DMS114 treated with DMSO at 0.1 percent for 48 hours (cell line): ENCODE results near the gene MMP24OS.
"Not testable (repeated sequence)": the region's sequence is repeated elsewhere in the genome, so short reads cannot be mapped to it uniquely, and the experiment has no call there.

ENCODE experiments used
- DNase-seq: peaks from one replicate; lab custom pipeline; 2025; ENCODE audit not compliant: unreplicated experiment; lab: John Stamatoyannopoulos, UW

Gene MMP24OS

DNA sequence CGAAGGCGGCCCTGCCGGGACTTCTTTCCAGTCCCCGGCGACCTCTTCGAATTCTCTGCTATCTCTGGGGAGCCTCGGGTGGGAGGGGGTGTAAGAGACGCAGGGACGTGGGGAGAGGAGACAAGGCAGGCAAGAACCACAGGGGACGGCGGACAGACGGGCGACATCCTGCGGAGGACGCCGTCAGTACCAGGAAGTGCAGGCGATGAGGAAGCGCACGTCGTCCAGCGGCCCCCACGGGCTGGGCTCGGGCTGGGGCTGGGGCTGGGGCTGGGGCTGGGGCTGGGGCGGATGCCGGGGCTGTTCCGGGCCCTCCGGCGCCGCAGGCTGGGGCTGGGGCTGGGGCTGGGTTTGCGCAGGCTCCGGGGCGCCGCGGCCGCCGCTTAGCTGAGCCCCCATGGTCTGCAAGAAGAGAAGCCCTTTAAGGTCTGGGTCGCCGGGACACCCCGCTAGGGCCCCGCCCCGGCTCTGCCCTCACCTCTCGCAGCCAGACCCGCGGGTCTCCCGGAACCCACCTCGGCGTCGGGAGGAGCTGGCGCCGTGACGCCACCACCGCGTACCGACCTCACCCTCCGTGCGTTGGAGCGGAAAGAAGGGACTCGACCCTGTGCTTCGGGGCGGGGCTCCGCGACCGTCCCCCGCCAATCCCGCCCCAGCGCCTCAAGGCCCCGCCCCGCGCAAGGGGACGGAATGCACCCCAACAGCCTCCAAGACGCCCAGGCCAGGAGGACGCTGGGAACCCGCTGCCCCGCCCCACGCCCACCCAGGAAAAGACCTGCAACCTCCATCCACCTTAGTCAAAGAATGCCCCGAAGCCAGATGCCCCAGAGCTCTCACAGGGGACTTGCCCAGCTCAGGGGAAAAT is at the start of gene MMP24OS:
MMP24OS (minus strand) TSS at position 592 of the 865 bp plus-strand sequence; CDS start at position 399, 193 bp downstream.
- DNase-seq: peak; percentile 57

DNA sequence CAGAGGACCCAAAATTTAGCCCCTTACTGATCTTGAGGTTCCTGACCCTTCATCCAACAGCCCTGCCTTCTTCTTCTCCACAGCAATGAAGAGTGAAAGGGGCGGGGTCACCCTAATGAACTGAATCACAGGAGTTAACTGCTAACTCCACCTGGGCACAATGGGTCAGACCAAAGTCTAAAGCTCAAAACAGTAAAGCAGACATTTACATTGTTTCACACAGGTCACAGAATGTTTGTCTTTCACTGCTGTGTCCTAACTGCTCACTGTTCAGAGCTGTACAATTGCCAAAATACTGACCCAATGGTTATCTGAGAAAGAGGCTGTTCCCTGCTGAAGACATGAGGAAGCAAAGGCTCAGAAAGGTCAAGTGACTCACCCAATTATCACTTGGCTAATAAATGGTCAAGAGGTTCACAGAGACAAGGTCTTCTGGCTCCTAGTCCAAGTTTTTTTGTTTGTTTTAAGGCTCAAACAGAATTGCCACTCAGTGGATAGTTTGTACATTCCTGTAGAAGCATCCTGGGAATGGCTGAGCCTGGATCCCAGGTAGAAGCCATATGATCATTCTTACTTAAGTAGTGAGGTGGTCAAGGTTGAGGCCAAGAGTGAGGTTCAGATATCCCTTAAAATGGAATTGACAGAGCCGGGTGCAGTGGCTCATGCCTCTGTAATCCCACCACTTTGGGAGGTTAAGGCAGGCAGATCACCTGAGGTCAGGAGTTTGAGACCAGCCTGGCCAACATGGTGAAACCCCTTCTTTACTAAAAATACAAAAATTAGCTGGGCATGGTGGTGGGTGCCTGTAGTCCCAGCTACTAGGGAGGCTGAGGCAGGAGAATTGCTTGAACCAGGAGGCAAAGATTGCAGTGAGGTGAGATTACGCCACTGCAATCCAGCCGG is 49.4 kb upstream of the MMP24OS start:
- DNase-seq: no peak

DNA sequence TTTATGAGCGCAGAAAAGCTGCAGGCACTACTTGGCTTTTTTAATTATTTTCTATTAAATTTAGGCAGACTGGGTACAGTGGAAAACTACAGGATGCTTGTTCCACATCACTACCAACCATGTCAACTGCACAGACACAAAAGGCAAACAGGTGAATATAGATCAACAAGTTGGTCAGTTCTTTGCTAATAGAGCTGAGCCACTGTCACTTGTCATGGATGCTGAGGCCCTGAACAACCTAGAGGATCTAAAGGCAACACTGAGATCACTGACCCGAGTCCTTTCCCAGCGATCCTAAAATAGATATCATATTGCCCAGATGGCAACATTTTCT is 48.8 kb upstream of the MMP24OS start:
- no peak for DNase-seq

- no peak for DNase-seq
Observed at GRCh38 chr20:35326021-35326739, 48.3 kb upstream of the MMP24OS start.

DNA sequence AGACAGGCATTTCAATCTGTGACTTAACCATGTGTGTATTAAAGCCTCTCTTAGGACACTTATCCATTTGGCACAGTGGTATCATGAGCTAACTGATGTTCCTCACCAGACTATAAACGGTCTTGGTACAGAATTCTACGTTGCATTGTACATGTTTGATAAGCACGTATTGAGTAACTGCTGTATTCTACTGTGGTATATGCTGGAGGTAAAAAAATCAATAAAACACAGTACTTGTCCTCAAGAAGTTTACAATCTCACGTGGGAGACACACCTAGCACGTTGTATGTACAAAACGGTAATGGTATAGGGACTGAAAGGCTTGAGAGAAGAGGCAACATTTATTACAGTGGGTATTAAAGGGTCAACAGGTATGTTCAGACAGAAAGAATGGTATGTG is 47.5 kb upstream of the MMP24OS start:
- DNase-seq: no peak

DNA sequence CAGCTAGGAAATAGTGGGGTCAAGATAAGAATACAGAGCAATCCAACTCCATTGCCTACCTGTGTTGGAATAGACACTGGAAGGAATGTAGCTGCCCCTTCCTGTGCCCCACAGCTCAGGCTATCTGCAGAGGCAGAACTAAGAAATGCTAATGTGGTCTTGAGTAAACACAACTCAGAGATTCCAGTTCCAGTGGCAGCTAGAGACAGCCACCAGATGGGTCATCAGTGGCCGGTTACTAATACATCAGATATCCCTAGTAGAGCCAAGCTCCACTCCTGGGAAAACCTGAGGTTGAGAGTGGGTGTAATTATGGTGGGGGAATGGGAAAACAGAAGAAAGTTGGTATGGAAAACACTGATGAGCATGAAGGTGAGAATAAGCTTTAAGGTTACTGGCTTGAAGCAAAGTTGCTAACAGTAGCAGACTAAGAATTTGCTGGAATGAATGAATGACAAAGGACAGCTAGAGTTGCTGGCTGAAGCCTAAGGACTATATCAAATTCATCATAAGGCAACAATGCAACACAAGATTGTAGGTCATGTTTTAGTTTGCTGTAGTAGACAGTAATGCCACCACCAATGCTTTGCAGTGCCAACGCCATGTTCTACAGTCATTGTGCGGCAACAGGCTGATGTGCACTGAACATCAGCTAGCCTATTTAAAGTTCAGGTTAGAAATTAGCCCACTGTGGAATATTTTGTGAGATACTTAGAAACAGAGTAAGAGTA is 42.6 kb upstream of the MMP24OS start:
- DNase-seq: no peak

GRCh38 chr20:35319871-35320197 is 41.9 kb upstream of the MMP24OS start:
- no peak for DNase-seq

DNA sequence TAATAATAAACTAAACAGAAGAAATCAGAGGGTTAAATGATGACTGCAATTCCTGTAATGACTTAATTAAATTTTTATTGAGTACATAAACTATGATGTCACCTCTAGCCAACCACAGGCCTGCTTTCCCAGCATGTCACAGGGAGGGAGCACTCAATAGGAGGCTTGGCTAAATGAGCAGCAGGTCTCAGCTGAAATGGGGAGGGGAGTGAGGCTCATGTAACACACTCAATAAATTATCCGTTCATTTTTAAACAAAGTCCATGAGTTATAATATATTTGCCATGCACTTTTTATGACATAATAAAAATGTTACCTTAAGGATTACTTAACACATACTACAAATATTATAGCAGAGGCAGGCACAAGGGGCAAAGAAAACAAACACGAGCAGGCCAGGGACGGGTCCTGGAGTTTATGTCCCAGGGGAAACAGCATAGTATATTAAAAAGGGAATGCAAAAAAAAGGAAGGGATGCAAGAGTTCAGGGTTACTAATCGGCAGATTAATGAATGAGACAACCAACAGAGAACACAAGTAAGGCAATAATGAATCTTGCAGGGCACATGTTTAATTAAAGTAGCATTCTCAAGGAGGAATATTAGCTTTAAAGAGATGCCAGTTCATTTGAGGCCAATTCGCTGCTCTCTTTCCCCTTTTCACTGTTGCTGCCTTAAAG is 41.4 kb upstream of the MMP24OS start:
- DNase-seq: no peak

- no peak for DNase-seq
Observed at GRCh38 chr20:35318502-35319157, 40.7 kb upstream of the MMP24OS start.

DNA sequence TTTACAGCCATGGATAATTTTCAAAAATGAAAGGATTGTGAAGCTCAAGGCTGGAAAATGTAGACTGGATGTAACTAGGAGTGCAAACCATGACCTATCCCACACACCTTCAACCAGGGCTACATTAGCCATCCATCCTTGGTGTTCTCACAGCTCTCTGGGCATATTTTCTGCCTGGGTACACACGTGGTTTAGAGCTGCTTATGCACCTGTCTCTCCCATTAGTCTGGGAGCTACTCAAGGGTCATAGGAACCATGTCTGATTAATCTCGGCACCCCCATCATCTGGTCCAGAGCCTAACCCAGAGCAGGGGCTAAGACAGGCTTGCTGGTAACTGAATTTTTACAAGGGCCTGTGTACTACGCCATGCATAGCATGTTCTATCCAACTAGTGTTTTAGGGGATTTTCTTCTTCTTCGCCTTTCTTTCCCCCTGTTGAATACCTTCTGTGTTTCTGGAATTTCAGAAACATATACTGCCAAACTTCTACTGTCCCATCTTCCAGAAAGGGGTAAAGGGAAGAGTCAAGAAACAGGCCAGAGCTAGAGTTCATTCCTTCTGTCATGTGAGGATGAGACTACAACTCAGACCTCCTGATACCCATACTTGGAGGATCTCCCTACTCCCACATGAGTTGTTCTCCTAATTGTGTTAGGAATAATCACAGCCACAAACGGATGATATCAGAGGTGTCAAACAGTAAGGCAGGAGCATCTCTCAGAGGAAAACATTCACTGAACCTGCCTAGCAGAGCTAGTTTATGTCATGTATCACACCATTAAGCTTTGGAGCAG is 39.7 kb upstream of the MMP24OS start:
- no peak for DNase-seq

DNA sequence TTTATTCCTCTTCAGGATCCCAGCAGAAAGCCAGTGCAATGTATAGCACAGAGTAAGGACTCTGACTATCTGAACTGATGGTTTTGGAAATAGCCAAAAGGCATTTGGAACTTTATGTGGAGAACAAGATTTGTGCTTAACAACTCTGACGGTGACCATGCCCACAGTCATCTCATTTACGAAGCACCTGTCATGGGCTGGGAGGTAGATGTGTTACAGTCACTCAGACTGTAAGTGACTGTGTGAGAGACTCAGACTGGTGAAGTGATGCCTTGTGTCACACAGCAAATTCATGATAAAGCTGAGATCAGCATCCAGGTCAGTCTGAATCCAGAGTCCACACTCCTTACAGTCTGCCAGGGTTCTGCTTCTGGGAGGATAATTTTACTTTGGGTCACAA is 38.2 kb upstream of the MMP24OS start:
- DNase-seq: no peak

DNA sequence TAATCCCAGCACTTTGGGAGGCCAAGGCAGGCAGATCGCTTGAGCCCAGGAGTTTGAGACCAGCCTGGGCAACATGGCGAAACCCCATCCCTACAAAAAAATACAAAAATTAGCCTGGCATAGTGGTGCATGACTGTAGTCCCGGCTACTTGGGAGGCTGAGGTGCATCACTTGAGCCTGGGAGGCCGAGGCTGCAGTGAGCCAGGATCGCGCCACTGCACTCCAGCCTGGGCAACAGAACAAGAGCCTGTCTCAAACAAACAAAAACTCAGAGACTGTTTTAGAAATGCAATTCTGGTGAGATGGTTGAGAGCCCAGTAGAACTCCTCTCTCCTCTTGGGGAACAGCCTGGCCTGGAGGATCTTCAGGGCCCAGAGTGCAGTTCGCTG is 37.7 kb upstream of the MMP24OS start:
- DNase-seq: not testable (repeated sequence)

DNA sequence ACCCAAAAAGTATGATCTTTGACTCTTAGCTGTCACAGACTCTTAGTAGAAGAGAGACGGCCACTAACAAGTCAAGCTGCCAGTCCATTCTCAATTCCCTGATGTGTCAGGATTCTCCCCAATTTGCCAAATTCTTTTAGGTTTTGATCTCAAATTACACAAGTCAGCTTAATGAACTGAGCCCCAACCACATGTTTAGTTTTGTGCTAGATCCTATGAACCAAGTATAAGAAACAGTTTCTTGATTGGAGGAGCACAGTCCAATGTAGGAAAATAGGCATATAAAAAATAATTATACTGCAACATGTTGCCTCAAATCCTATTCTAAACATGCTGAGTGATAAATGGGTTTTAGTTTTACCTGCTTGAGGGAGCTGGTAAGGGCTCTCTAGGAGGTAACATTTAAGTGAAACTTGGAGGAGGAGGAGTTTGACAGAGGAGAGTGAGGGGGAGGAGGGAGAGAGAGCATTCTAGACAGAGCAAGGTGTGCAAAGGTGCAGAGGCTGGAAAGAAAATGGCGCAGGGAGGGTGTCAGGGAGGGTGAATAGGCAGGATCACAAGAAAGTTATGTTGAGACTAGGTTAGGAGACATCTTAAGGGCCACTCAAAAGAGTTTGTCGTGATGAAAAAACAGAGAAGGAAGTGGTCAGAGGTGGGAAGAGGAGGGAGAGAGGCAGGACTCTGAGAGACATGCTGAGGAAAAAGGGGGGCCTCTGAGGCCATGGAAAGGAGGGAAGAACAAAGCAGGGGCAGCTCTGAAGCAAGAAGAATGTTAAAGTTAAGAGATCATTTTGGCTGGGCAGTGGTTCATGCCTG is 37.1 kb upstream of the MMP24OS start:
- no peak for DNase-seq

GRCh38 chr20:35312318-35312717 is 34.4 kb upstream of the MMP24OS start:
- DNase-seq: no peak

GRCh38 chr20:35311822-35312221 is 33.9 kb upstream of the MMP24OS start:
- no peak for DNase-seq

GRCh38 chr20:35311409-35311808 is 33.5 kb upstream of the MMP24OS start:
- no peak for DNase-seq

DNA sequence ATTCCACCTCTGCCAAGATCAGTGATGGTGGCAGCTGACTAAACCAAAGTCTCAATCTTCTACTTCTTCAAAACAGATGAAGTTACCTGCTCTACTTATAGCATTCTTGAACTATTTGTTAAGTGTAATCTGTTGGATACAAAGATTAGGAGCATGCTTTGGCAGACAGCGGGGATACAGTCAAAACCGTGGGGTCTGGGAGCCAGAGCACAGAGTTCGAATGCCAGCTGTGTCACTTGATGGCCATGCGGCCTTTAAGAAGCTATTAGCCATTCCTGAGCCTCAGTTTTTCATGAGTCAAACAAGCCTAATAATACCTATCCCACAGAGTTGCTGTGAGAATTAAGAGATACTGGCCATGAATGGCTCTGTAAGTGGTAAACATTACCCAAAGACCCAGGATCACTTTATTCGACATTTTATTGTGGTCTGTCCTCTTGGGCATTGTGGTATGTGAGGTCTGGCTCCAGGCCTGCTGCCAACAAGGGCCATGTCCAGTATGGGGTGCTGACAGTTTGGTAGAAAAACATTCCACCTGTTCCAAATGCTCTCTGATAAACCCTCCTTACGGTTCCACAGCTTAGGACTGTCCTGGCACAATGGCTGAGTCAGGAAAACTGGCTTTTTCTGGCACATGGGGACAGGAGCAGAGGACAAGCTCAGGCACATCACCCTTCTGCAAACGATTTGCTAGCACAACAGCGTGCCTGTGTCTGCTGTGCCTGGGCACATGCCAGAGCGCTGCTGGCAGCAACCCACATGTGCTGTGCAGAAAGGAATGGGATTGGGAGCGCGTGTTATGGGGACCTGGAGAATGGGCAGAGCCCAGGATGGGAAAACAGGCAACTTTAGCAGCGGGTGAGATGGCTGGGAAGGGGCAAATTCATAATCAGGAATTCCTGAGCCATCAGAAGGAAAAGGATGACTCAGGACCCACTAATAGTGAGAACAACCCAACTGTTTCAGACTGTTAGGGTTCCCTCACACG is 30.0 kb upstream of the MMP24OS start:
- DNase-seq: no peak
